SU-DHL-6 (cell line): ENCODE measurements around the gene PRR35.

ENCODE experiments used
- H2AFZ ChIP-seq: fragments of 200-600 bp; sonication (generic); 2 replicates; pipeline ENCODE4 v1.6.1; 2014; ENCODE audit warnings: low read depth, mild to moderate bottlenecking, moderate library complexity, mixed read lengths, antibody characterized with exemption, low read length; ENCODE audit not compliant: severe bottlenecking
- H3F3A ChIP-seq: fragments of 200-600 bp; shearing (Covaris generic); 2 replicates; pipeline ENCODE4 v1.6.0; 2016; ENCODE audit warnings: antibody characterized with exemption, mild to moderate bottlenecking; ENCODE audit not compliant: insufficient read depth
- H3K27ac ChIP-seq: fragments of 200-600 bp; sonication (generic); 2 replicates; pipeline ENCODE4 v1.5.1; 2016; ENCODE audit warnings: low read depth, mild to moderate bottlenecking, low read length, moderate library complexity, mixed read lengths
- H3K27me3 ChIP-seq: fragments of 200-600 bp; sonication (generic), shearing (Covaris generic); 2 replicates; pipeline ENCODE4 v1.6.0; 2014; ENCODE audit warnings: mild to moderate bottlenecking, low read length
- H3K36me3 ChIP-seq: fragments of 200-600 bp; sonication (generic); 2 replicates; pipeline ENCODE4 v1.6.1; 2014; ENCODE audit warnings: mild to moderate bottlenecking, low read length, mixed read lengths
- H3K4me2 ChIP-seq: fragments of 300-600, 200-600 bp; shearing (Covaris generic), sonication (generic); 2 replicates; pipeline ENCODE4 v1.6.0; 2014; ENCODE audit warnings: low read length, low read depth, mild to moderate bottlenecking; ENCODE audit not compliant: poor library complexity, severe bottlenecking
- H3K4me3 ChIP-seq: fragments of 200-600 bp; sonication (generic); 2 replicates; pipeline ENCODE4 v1.5.1; 2014; ENCODE audit warnings: antibody characterized with exemption, low read length, mild to moderate bottlenecking, mixed read lengths; ENCODE audit not compliant: insufficient read depth, poor library complexity, severe bottlenecking
- H3K79me2 ChIP-seq: fragments of 200-600 bp; sonication (generic); 2 replicates; pipeline ENCODE4 v1.6.1; 2014; ENCODE audit warnings: mild to moderate bottlenecking, low read length, moderate library complexity; ENCODE audit not compliant: insufficient read depth
- H3K9ac ChIP-seq: fragments of 200-600 bp; sonication (generic); 2 replicates; pipeline ENCODE4 v1.7.0; 2014; ENCODE audit warnings: mild to moderate bottlenecking, low read length
- H3K9me2 ChIP-seq: fragments of 200-600 bp; sonication (generic); replicated peaks from 2 replicates; pipeline ENCODE4 v1.6.1; 2014; ENCODE audit warnings: low read length; ENCODE audit not compliant: insufficient read depth
- H3K9me3 ChIP-seq: fragments of 200-600 bp; sonication (generic); 2 replicates; pipeline ENCODE4 v1.6.1; 2014; ENCODE audit warnings: low read length, mixed read lengths; ENCODE audit not compliant: insufficient read depth
- H4K20me1 ChIP-seq: fragments of 200-600 bp; sonication (generic); 2 replicates; pipeline ENCODE4 v1.6.1; 2014; ENCODE audit warnings: low read depth, mild to moderate bottlenecking, antibody characterized with exemption, low read length, moderate library complexity, mixed read lengths
- CTCF ChIP-seq: fragments of 200-600 bp; sonication (generic); IDR thresholded peaks from one replicate; pipeline ENCODE4 v1.5.1; 2017; ENCODE audit warnings: antibody characterized with exemption, mild to moderate bottlenecking, low read length, moderate library complexity; ENCODE audit not compliant: insufficient read depth, poor library complexity, severe bottlenecking
- EZH2phosphoT487 ChIP-seq: fragments of 200-600 bp; sonication (generic), shearing (Covaris generic); conservative IDR thresholded peaks from 2 replicates; pipeline ENCODE4 v1.6.1; 2018; ENCODE audit warnings: mild to moderate bottlenecking, antibody characterized with exemption, low read length, moderate library complexity, mixed read lengths

PRR35 gene

GRCh38 chr16:553601-554296, 6.4 kb upstream of the PRR35 start:
- no peaks in the 10 kb centered on the region for H3K9me2 ChIP-seq
- H2AFZ ChIP-seq, result no peak overlapping the region
- no peaks in the 10 kb centered on the region for H3K9me3 ChIP-seq
- no peak overlapping the region for H3K27ac ChIP-seq
- no peak overlapping the region for H3K4me3 ChIP-seq
- H3K27me3 ChIP-seq, result no peaks in the 10 kb centered on the region
- H3K36me3 ChIP-seq, result no peaks in the 10 kb centered on the region
- H3K9ac ChIP-seq, result no peak overlapping the region
- H3K79me2 ChIP-seq, result no peaks in the 10 kb centered on the region
- H3K4me2 ChIP-seq, result no peak overlapping the region
- TF ChIP-seq CTCF (no peak), EZH2phosphoT487 (no peak)
- no peaks in the 10 kb centered on the region for H3F3A ChIP-seq
- no peaks in the 10 kb centered on the region for H4K20me1 ChIP-seq

GRCh38 chr16:554297-554621, 5.9 kb upstream of the PRR35 start:
- no peaks in the 10 kb centered on the region for H3K9me3 ChIP-seq
- H3F3A ChIP-seq, result no peaks in the 10 kb centered on the region
- no peaks in the 10 kb centered on the region for H3K79me2 ChIP-seq
- H2AFZ ChIP-seq, result no peak overlapping the region
- no peak overlapping the region for H3K9ac ChIP-seq
- H3K36me3 ChIP-seq, result no peaks in the 10 kb centered on the region
- H3K4me3 ChIP-seq, result no peak overlapping the region
- H3K27me3 ChIP-seq, result no peaks in the 10 kb centered on the region
- H3K27ac ChIP-seq, result no peak overlapping the region
- no peaks in the 10 kb centered on the region for H3K9me2 ChIP-seq
- TF ChIP-seq EZH2phosphoT487 (no peak), CTCF (no peak)
- H3K4me2 ChIP-seq, result no peak overlapping the region
- H4K20me1 ChIP-seq, result no peaks in the 10 kb centered on the region

- Histone ChIP-seq H2AFZ (no peak overlapping the region), H3K9me3 (no peaks in the 10 kb centered on the region), H3K27me3 (no peaks in the 10 kb centered on the region), H4K20me1 (no peaks in the 10 kb centered on the region), H3F3A (no peaks in the 10 kb centered on the region), H3K4me2 (no peak overlapping the region), H3K9me2 (no peaks in the 10 kb centered on the region), H3K9ac (no peak overlapping the region), H3K27ac (no peak overlapping the region), H3K4me3 (no peak overlapping the region), H3K36me3 (no peaks in the 10 kb centered on the region), H3K79me2 (no peaks in the 10 kb centered on the region)
- no peak for TF ChIP-seq EZH2phosphoT487
- no peak for TF ChIP-seq CTCF
These were observed 5.4 kb upstream of the PRR35 start for GRCh38 chr16:554640-555365.
